ENCODE data around the gene FOXM1. TPM values are rescaled to one million over a fixed set of nuclear protein-coding genes. Genes with fewer than 3 reads are reported as not detected.
A peak's percentile ranks its signal among the peaks of the same experiment; 100 is the strongest.
"Not testable (repeated sequence)": the region's sequence is repeated elsewhere in the genome, so short reads cannot be mapped to it uniquely, and the experiment has no call there.

Gene FOXM1
- total RNA-seq, 1 experiment from 2014 or later, result 61.9 TPM

- DNase-seq (ENCODE audit: low spot score), result no peak
These were observed 2.9 kb upstream of the FOXM1 start for GRCh38 chr12:2879853-2880252.

- no peak for DNase-seq (ENCODE audit: low spot score)
These were observed 1.2 kb upstream of the FOXM1 start for GRCh38 chr12:2877953-2878732.

GRCh38 chr12:2876431-2877046 lies 435 bp downstream of the FOXM1 start:
- no peak for DNase-seq (ENCODE audit: low spot score)

GRCh38 chr12:2868986-2869632 lies 7.9 kb downstream of the FOXM1 start:
- not testable (repeated sequence) for DNase-seq (ENCODE audit: low spot score)

- no peak for DNase-seq (ENCODE audit: low spot score)
These were observed 12.8 kb downstream of the FOXM1 start for GRCh38 chr12:2864198-2864597.

- DNase-seq (ENCODE audit: low spot score), result not testable (repeated sequence)
These were observed 13.6 kb downstream of the FOXM1 start for GRCh38 chr12:2863402-2863801.

- DNase-seq (ENCODE audit: low spot score), result no peak
These were observed 14.1 kb downstream of the FOXM1 start for GRCh38 chr12:2862876-2863275.

- DNase-seq (ENCODE audit: low spot score), result no peak
These were observed 16.8 kb downstream of the FOXM1 start for GRCh38 chr12:2860170-2860569.

GRCh38 chr12:2858944-2859421 lies 18.0 kb downstream of the FOXM1 start:
- DNase-seq (ENCODE audit: low spot score), result no peak

GRCh38 chr12:2858334-2858733 lies 18.6 kb downstream of the FOXM1 start:
- DNase-seq (ENCODE audit: low spot score), result no peak

GRCh38 chr12:2857576-2857975 lies 19.4 kb downstream of the FOXM1 start:
- no peak for DNase-seq (ENCODE audit: low spot score)

GRCh38 chr12:2857021-2857431 lies 19.9 kb downstream of the FOXM1 start, which contains the start of gene TEX52:
TSS of gene TEX52 (minus strand) at chr12:2857039. CDS start at chr12:2857026, 13 bp downstream.
- no peak for DNase-seq (ENCODE audit: low spot score)

- DNase-seq (ENCODE audit: low spot score), result no peak
These were observed 20.9 kb downstream of the FOXM1 start for GRCh38 chr12:2856051-2856450.

GRCh38 chr12:2855546-2855945 lies 21.4 kb downstream of the FOXM1 start:
- DNase-seq (ENCODE audit: low spot score), result no peak

GRCh38 chr12:2854669-2855453 lies 22.1 kb downstream of the FOXM1 start:
- no peak for DNase-seq (ENCODE audit: low spot score)

GRCh38 chr12:2853626-2854025 lies 23.3 kb downstream of the FOXM1 start:
- DNase-seq (ENCODE audit: low spot score), result peak; percentile 70

- DNase-seq (ENCODE audit: low spot score), result no peak
These were observed 25.0 kb downstream of the FOXM1 start for GRCh38 chr12:2851931-2852330.

- DNase-seq (ENCODE audit: low spot score), result peak; percentile 84
These were observed 31.7 kb downstream of the FOXM1 start for GRCh38 chr12:2845280-2845679.

- peak; percentile 45 for DNase-seq (ENCODE audit: low spot score)
These were observed 32.2 kb downstream of the FOXM1 start for GRCh38 chr12:2844786-2845185.

- DNase-seq (ENCODE audit: low spot score), result no peak
These were observed 34.0 kb downstream of the FOXM1 start for GRCh38 chr12:2842948-2843347.

- no peak for DNase-seq (ENCODE audit: low spot score)
These were observed 35.8 kb downstream of the FOXM1 start for GRCh38 chr12:2841056-2841650.
